Measurements from ENCODE around the gene SGK1. TPM values are rescaled to one million over a fixed set of nuclear protein-coding genes. Genes with fewer than 3 reads are reported as not detected.
"Not testable (repeated sequence)": the region's sequence is repeated elsewhere in the genome, so short reads cannot be mapped to it uniquely, and the experiment has no call there.

SGK1 gene
- total RNA-seq, 1 experiment from 2014 or later: 40.9 TPM

GRCh38 chr6:134328138-134328537 lies 10.2 kb upstream of the SGK1 start:
- no peak for DNase-seq (ENCODE audit: low read depth)

- DNase-seq (ENCODE audit: low read depth): not testable (repeated sequence)
These were observed 8.3 kb upstream of the SGK1 start for GRCh38 chr6:134326192-134326591.

GRCh38 chr6:134324766-134325165 lies 6.9 kb upstream of the SGK1 start:
- DNase-seq (ENCODE audit: low read depth): no peak

- DNase-seq (ENCODE audit: low read depth): no peak
These were observed 6.2 kb upstream of the SGK1 start for GRCh38 chr6:134324141-134324540.

GRCh38 chr6:134323698-134324097 lies 5.8 kb upstream of the SGK1 start:
- DNase-seq (ENCODE audit: low read depth): no peak

GRCh38 chr6:134323294-134323693 lies 5.4 kb upstream of the SGK1 start:
- DNase-seq (ENCODE audit: low read depth): no peak

GRCh38 chr6:134322216-134322615 lies 4.3 kb upstream of the SGK1 start:
- DNase-seq (ENCODE audit: low read depth): no peak

GRCh38 chr6:134321246-134321645 lies 3.3 kb upstream of the SGK1 start:
- no peak for DNase-seq (ENCODE audit: low read depth)

GRCh38 chr6:134319686-134320085 lies 1.8 kb upstream of the SGK1 start:
- DNase-seq (ENCODE audit: low read depth): not testable (repeated sequence)

- DNase-seq (ENCODE audit: low read depth): no peak
These were observed 1.0 kb upstream of the SGK1 start for GRCh38 chr6:134318974-134319281.

GRCh38 chr6:134318236-134318973 lies 493 bp upstream of the SGK1 start:
- DNase-seq (ENCODE audit: low read depth): no peak

- DNase-seq (ENCODE audit: low read depth): no peak
These were observed 1.0 kb downstream of the SGK1 start for GRCh38 chr6:134316733-134317431.

GRCh38 chr6:134315974-134316441 lies 1.9 kb downstream of the SGK1 start:
- no peak for DNase-seq (ENCODE audit: low read depth)

GRCh38 chr6:134315189-134315588 lies 2.7 kb downstream of the SGK1 start:
- no peak for DNase-seq (ENCODE audit: low read depth)

- DNase-seq (ENCODE audit: low read depth): no peak
These were observed 3.7 kb downstream of the SGK1 start for GRCh38 chr6:134314006-134314821.

- no peak for DNase-seq (ENCODE audit: low read depth)
These were observed 5.8 kb downstream of the SGK1 start for GRCh38 chr6:134312038-134312660.

- DNase-seq (ENCODE audit: low read depth): no peak
These were observed 7.1 kb downstream of the SGK1 start for GRCh38 chr6:134310817-134311216.

GRCh38 chr6:134309983-134310605 lies 7.8 kb downstream of the SGK1 start:
- DNase-seq (ENCODE audit: low read depth): no peak

GRCh38 chr6:134309227-134309626 lies 8.7 kb downstream of the SGK1 start:
- DNase-seq (ENCODE audit: low read depth): no peak

GRCh38 chr6:134308800-134309199 lies 9.1 kb downstream of the SGK1 start:
- no peak for DNase-seq (ENCODE audit: low read depth)

GRCh38 chr6:134307870-134308269 lies 10.0 kb downstream of the SGK1 start:
- no peak for DNase-seq (ENCODE audit: low read depth)

- no peak for DNase-seq (ENCODE audit: low read depth)
These were observed 10.8 kb downstream of the SGK1 start for GRCh38 chr6:134307075-134307474.

Measured in Daoy (cell line).